C4-2B (cell line): Measurements from ENCODE around the gene LRMDA.

ENCODE experiments used
- ZFX ChIP-seq: fragments of 450-650 bp; IDR thresholded peaks from 2 replicates; pipeline ENCODE4 v1.6.1; 2017
- TF ChIP-seq, protein P1 (sequence below): fragments of 450-650 bp; conservative IDR thresholded peaks from 2 replicates; pipeline ENCODE4 v1.5.1; 2017; ENCODE audit warnings: mild to moderate bottlenecking

DNA sequence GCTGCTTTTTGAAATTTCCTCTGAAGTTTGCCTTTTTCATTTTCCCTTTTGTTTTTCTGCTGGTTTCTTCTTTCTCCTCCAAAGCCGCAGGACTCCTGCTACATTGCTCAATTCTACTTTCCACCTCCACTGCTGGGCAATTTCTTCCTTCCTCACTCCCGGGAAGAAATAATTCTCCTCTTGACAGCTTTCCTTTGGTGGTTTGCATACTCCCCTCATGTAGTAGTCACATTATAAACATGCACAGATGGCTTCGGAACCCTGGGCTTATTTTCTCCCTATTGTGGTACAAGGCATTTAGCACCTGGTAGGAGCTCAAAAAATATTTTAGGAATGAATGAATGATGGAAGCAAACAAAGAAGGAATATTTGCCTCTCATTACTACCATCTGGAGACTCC, 977.2 kb downstream of the LRMDA start:
- no peak for TF ChIP-seq ZFX
- TF ChIP-seq, protein P1, sequence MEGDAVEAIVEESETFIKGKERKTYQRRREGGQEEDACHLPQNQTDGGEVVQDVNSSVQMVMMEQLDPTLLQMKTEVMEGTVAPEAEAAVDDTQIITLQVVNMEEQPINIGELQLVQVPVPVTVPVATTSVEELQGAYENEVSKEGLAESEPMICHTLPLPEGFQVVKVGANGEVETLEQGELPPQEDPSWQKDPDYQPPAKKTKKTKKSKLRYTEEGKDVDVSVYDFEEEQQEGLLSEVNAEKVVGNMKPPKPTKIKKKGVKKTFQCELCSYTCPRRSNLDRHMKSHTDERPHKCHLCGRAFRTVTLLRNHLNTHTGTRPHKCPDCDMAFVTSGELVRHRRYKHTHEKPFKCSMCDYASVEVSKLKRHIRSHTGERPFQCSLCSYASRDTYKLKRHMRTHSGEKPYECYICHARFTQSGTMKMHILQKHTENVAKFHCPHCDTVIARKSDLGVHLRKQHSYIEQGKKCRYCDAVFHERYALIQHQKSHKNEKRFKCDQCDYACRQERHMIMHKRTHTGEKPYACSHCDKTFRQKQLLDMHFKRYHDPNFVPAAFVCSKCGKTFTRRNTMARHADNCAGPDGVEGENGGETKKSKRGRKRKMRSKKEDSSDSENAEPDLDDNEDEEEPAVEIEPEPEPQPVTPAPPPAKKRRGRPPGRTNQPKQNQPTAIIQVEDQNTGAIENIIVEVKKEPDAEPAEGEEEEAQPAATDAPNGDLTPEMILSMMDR = no peak
